Fibroblast of lung (primary cell): ENCODE results near the gene SPATA17.

Experiments used
- CTCF ChIP-seq, 2 donors: IDR thresholded peaks in 1 of 2; conservative IDR thresholded peaks in 1 of 2; 1 replicate in 1 of 2; 2 replicates in 1 of 2; pipeline ENCODE4 v1.5.1; 2011 to 2012; ENCODE audit warnings: low read length in 2 of 2, control low read depth in 1 of 2, inconsistent platforms in 1 of 2, low read depth in 1 of 2, mild to moderate bottlenecking in 1 of 2
- EZH2 ChIP-seq: IDR thresholded peaks from 2 replicates; pipeline ENCODE4 v1.5.1; 2012; ENCODE audit warnings: low read length, control low read depth, mild to moderate bottlenecking; ENCODE audit errors: missing control alignments

- TF ChIP-seq CTCF (conservative IDR thresholded peaks at IDR 0.05 in 1 of 2, IDR thresholded peaks at IDR 0.05 in 1 of 2; ENCODE audit: low read depth in 1 of 2, low read length in 2 of 2) (no peak), EZH2 (no peak)
These were observed 81.9 kb downstream of the SPATA17 start for GRCh38 chr1:217712925-217713597.
